HFF-Myc (cell line): ENCODE data around the gene GOLPH3L.
"Not testable (repeated sequence)": the region's sequence is repeated elsewhere in the genome, so short reads cannot be mapped to it uniquely, and the experiment has no call there.

Experiments
- DNase-seq: peaks from one replicate; pipeline ENCODE4 v3.0.0-alpha.2; 2011; ENCODE audit warnings: low read depth; ENCODE audit errors: extremely low read depth
- H3K4me3 ChIP-seq: replicated peaks from 2 replicates; pipeline ENCODE4 v1.5.1; 2011; ENCODE audit warnings: low read depth, mild to moderate bottlenecking, control low read depth, low read length
- TF ChIP-seq, protein P1 (sequence below): IDR thresholded peaks from 2 replicates; pipeline ENCODE4 v1.5.1; 2012; ENCODE audit warnings: mild to moderate bottlenecking, low read depth, low read length, control low read depth; ENCODE audit errors: missing control alignments

The GOLPH3L gene

GRCh38 chr1:150601540-150601939 lies 95.4 kb downstream of the GOLPH3L start:
- H3K4me3 ChIP-seq, result no peak overlapping the region
- TF ChIP-seq, protein P1, sequence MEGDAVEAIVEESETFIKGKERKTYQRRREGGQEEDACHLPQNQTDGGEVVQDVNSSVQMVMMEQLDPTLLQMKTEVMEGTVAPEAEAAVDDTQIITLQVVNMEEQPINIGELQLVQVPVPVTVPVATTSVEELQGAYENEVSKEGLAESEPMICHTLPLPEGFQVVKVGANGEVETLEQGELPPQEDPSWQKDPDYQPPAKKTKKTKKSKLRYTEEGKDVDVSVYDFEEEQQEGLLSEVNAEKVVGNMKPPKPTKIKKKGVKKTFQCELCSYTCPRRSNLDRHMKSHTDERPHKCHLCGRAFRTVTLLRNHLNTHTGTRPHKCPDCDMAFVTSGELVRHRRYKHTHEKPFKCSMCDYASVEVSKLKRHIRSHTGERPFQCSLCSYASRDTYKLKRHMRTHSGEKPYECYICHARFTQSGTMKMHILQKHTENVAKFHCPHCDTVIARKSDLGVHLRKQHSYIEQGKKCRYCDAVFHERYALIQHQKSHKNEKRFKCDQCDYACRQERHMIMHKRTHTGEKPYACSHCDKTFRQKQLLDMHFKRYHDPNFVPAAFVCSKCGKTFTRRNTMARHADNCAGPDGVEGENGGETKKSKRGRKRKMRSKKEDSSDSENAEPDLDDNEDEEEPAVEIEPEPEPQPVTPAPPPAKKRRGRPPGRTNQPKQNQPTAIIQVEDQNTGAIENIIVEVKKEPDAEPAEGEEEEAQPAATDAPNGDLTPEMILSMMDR, result no peak
- DNase-seq, result no peak

DNA sequence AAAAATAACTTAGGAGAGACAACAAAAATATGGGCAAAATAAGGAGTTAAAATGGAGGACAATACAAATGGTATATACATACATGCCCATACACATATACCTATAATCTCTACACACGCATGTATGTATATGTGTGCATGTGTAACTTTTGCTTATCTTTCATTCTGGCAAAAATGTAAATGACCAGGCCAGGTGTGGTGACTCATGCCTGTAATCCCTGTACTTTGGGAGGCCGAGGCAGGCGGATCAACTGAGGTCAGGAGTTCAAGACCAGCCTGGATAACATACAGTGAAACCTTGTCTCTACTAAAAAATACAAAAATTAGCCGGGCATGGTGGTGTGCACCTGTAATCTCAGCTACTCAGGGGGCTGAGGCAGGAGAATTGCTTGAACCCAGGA lies 98.6 kb downstream of the GOLPH3L start:
- H3K4me3 ChIP-seq, DNase-seq: not testable (repeated sequence)

DNA sequence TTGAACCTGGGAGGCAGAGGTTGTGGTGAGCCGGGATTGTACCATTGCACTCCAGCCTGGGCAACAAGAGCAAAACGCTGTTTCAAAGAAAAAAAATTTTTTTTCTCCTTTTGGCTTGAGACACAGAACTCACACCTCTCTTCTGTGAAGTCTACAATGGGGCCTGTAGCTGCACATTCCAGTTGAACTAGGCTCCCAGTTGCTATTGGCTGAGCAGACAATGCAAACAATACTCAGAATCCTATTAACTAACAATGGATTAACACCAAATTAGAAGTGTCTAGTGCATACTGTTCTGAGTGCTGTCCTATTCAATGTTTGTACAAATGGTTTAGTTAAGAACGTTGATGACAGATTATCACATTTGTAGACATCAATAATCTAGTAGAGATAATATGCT lies 100.0 kb downstream of the GOLPH3L start:
- no peak overlapping the region for H3K4me3 ChIP-seq
- DNase-seq, result no peak
- TF ChIP-seq, protein P1, result no peak
